Activated CD8-positive, alpha-beta memory T cell treated with anti-CD3 and anti-CD28 coated beads, Interleukin-2, amount 10 ng/mL, durations not matched to agents 7 days and 5 days (primary cell): Measurements from ENCODE around the gene RASA3. TPM values are rescaled to one million over a fixed set of nuclear protein-coding genes. Genes with fewer than 3 reads are reported as not detected.

ENCODE experiments used
- ATAC-seq: fragments of 150-1000 bp; cut with Tn5 transposase; one replicate; pipeline ENCODE4 v1.10.0; 2021; ENCODE audit warnings: moderate library complexity
- CTCF ChIA-PET: fragments of 350-600 bp; sonication (Branson Sonifier 250); formaldehyde crosslinking; loops from one replicate; lab custom pipeline; 2021; ENCODE audit warnings: antibody characterized with exemption; lab: Charles Lee
- DNase-seq: peaks from one replicate; pipeline ENCODE4 v3.0.0-alpha.2; 2020
- H3K27ac Mint-ChIP-seq: one replicate; pipeline ENCODE4 v1.8.0; 2021; ENCODE audit warnings: mild to moderate bottlenecking, mixed read lengths
- H3K27me3 Mint-ChIP-seq: one replicate; pipeline ENCODE4 v1.8.0; 2021; ENCODE audit warnings: mixed read lengths
- H3K36me3 Mint-ChIP-seq: one replicate; pipeline ENCODE4 v1.8.0; 2021; ENCODE audit warnings: mild to moderate bottlenecking, mixed read lengths
- H3K4me1 Mint-ChIP-seq: one replicate; pipeline ENCODE4 v1.8.0; 2021; ENCODE audit warnings: mixed read lengths
- H3K4me3 Mint-ChIP-seq: one replicate; pipeline ENCODE4 v1.8.0; 2021; ENCODE audit warnings: mild to moderate bottlenecking, moderate library complexity, mixed read lengths
- H3K9me3 Mint-ChIP-seq: one replicate; pipeline ENCODE4 v1.8.0; 2022; ENCODE audit warnings: low read depth, mixed read lengths
- total RNA-seq, 2 experiments: library from RNA; stranded (reverse); gene quantifications; one replicate each; pipeline ENCODE4 v1.2.3, GENCODE V29; 2021

RASA3 gene
- total RNA-seq, 2 experiments from 2014 or later, result 16.3 to 49.2 TPM

DNA sequence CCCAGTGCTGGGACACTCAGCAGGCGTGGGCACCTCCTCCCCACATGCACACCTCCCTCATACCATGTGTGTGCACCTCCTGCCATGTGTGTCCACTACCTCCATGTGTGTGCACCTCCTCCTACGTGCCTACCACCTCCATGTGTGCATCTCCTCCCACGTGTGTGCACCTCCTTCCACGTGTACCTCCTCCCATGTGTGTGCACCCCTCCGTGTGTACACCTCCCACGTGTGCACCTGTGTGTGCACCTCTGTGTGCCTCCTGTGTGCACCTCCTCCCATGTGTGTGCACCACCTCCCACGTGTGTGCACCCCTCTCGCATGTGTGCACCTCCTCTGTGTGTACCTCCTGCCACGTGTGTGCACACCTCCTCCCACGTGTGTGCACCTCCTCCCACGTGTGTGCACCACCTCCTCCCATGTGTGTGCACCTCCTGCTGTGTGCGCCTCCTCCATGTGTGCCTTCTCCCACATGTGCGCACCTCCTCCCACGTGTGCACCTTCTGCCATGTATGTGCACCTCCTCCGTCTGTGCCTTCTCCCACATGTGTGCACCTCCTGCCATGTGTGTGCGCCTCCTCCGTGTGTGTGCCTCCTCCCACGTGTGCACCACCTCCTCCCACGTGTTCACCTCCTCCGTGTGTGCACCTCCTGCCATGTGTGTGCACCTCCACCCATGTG is 152.5 kb downstream of the RASA3 start:
- no peaks in the 10 kb centered on the region for H3K9me3 Mint-ChIP-seq
- H3K27ac Mint-ChIP-seq, result no peak overlapping the region
- CTCF ChIA-PET, result no interaction called here
- no peak overlapping the region for H3K4me3 Mint-ChIP-seq
- H3K4me1 Mint-ChIP-seq, result no peaks in the 10 kb centered on the region
- peaks cover 19% of the 10 kb centered on the region for H3K36me3 Mint-ChIP-seq
- peak; percentile 11 for ATAC-seq
- no peaks in the 10 kb centered on the region for H3K27me3 Mint-ChIP-seq
- no peak for DNase-seq

- Mint-ChIP-seq H3K36me3 (peaks cover 17% of the 10 kb centered on the region), H3K9me3 (no peaks in the 10 kb centered on the region), H3K27ac (no peak overlapping the region), H3K4me1 (no peaks in the 10 kb centered on the region), H3K27me3 (no peaks in the 10 kb centered on the region), H3K4me3 (no peak overlapping the region)
- no peak for ATAC-seq
- CTCF ChIA-PET, result no interaction called here
- DNase-seq, result no peak
Observed at GRCh38 chr13:113978741-113979481, 153.5 kb downstream of the RASA3 start.

DNA sequence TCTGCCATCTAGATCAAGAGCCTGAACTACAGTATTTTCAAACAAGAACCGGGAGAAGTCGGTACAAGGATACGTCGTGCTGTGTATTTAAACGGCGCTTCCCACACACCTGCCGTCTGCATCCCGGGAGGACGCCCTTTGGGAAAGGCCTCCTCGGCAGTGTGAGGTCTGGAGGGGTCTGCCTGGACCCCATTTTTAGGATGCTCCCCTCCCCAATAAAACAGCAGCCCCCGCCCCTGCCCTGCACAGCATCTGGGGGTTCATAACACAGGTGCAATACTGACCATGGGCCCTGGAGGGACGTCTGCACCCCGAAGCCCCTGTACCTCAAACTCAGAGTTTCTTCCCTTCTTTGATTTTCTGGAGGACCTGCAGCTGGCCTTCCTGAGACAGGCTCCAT is 154.4 kb downstream of the RASA3 start:
- no peaks in the 10 kb centered on the region for H3K9me3 Mint-ChIP-seq
- H3K27me3 Mint-ChIP-seq, result no peaks in the 10 kb centered on the region
- H3K27ac Mint-ChIP-seq, result no peak overlapping the region
- H3K4me3 Mint-ChIP-seq, result no peak overlapping the region
- peaks cover 17% of the 10 kb centered on the region for H3K36me3 Mint-ChIP-seq
- CTCF ChIA-PET, result no interaction called here
- H3K4me1 Mint-ChIP-seq, result no peaks in the 10 kb centered on the region
- ATAC-seq (no peak), DNase-seq (no peak)

- no peaks in the 10 kb centered on the region for H3K27me3 Mint-ChIP-seq
- DNase-seq, result no peak
- peaks cover 17% of the 10 kb centered on the region for H3K36me3 Mint-ChIP-seq
- CTCF ChIA-PET, result no interaction called here
- ATAC-seq, result no peak
- H3K4me1 Mint-ChIP-seq, result no peaks in the 10 kb centered on the region
- no peak overlapping the region for H3K27ac Mint-ChIP-seq
- H3K9me3 Mint-ChIP-seq, result no peaks in the 10 kb centered on the region
- H3K4me3 Mint-ChIP-seq, result no peak overlapping the region
Observed at GRCh38 chr13:113976711-113977684, 155.4 kb downstream of the RASA3 start.

- ATAC-seq, result no peak
- no peak for DNase-seq
- Mint-ChIP-seq H3K36me3 (peaks cover 8% of the 10 kb centered on the region), H3K9me3 (no peaks in the 10 kb centered on the region), H3K4me1 (no peaks in the 10 kb centered on the region), H3K4me3 (no peak overlapping the region), H3K27ac (no peak overlapping the region), H3K27me3 (no peaks in the 10 kb centered on the region)
- CTCF ChIA-PET, result no interaction called here
Observed at GRCh38 chr13:113975416-113975815, 157.0 kb downstream of the RASA3 start.

GRCh38 chr13:113974304-113975281 is 157.8 kb downstream of the RASA3 start:
- Mint-ChIP-seq H3K9me3 (no peaks in the 10 kb centered on the region), H3K27me3 (no peaks in the 10 kb centered on the region), H3K36me3 (peaks cover 1% of the 10 kb centered on the region), H3K4me3 (no peak overlapping the region), H3K27ac (no peak overlapping the region), H3K4me1 (no peaks in the 10 kb centered on the region)
- CTCF ChIA-PET, result no interaction called here
- no peak for ATAC-seq
- no peak for DNase-seq

- no peaks in the 10 kb centered on the region for H3K4me1 Mint-ChIP-seq
- ATAC-seq (no peak), DNase-seq (no peak)
- no peak within 1 kb of the TSS for H3K27ac Mint-ChIP-seq
- CTCF ChIA-PET, result no interaction called here
- no peaks in the 10 kb centered on the region for H3K27me3 Mint-ChIP-seq
- peaks cover 1% of the 10 kb centered on the region for H3K36me3 Mint-ChIP-seq
- H3K4me3 Mint-ChIP-seq, result no peak within 1 kb of the TSS
- no peaks in the 10 kb centered on the region for H3K9me3 Mint-ChIP-seq
Observed at GRCh38 chr13:113973218-113974164, 158.9 kb downstream of the RASA3 start, which contains the start of gene C13orf46. C13orf46 (minus strand) TSS chr13:113974076; CDS start chr13:113973997, 79 bp downstream.

DNA sequence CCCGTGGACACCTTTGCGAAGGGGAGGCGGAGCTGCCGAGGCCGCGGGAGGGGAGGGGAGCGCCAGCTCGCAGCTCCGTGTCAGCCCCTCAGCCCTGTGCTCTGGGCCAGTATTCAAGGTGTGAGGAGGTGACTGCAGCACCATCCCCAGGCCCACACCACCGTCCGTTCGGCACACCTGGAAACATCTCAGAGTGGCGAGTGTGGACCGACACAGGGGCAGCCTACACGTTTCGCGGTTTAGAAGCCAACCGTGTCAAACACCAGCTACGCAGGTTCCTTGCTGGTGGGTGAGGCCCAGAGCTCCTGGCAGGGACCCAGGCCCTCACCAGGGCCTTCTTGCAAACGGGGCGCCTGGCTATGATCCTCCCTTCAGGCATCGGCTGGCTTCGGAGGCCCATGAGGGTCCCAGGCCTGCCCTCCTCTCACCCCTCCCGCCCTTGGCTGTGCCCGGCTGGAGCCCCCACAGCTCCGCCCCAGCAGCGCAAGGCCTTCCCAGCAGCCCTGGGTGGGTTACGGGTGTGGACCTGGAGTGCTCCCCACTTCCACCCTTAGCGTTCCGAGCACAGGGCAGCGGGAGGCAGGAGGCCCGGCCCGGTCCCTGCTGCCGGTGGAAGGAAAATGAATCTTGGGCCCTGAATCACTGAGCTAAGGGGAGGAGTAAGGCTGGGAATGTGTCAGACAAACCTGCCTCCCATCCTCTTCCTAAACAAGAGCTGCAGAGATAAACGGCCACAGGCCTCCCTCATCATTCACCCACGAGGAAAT is 159.8 kb downstream of the RASA3 start:
- ATAC-seq (no peak), DNase-seq (no peak)
- Mint-ChIP-seq H3K4me1 (no peaks in the 10 kb centered on the region), H3K27ac (no peak overlapping the region), H3K9me3 (no peaks in the 10 kb centered on the region), H3K4me3 (no peak overlapping the region), H3K27me3 (no peaks in the 10 kb centered on the region), H3K36me3 (peaks cover 1% of the 10 kb centered on the region)
- CTCF ChIA-PET, result no interaction called here

GRCh38 chr13:113971471-113972231 is 160.8 kb downstream of the RASA3 start:
- peaks cover 1% of the 10 kb centered on the region for H3K36me3 Mint-ChIP-seq
- H3K27ac Mint-ChIP-seq, result no peak overlapping the region
- ATAC-seq (no peak), DNase-seq (no peak)
- H3K9me3 Mint-ChIP-seq, result no peaks in the 10 kb centered on the region
- CTCF ChIA-PET, result no interaction called here
- no peaks in the 10 kb centered on the region for H3K27me3 Mint-ChIP-seq
- no peaks in the 10 kb centered on the region for H3K4me1 Mint-ChIP-seq
- no peak overlapping the region for H3K4me3 Mint-ChIP-seq

DNA sequence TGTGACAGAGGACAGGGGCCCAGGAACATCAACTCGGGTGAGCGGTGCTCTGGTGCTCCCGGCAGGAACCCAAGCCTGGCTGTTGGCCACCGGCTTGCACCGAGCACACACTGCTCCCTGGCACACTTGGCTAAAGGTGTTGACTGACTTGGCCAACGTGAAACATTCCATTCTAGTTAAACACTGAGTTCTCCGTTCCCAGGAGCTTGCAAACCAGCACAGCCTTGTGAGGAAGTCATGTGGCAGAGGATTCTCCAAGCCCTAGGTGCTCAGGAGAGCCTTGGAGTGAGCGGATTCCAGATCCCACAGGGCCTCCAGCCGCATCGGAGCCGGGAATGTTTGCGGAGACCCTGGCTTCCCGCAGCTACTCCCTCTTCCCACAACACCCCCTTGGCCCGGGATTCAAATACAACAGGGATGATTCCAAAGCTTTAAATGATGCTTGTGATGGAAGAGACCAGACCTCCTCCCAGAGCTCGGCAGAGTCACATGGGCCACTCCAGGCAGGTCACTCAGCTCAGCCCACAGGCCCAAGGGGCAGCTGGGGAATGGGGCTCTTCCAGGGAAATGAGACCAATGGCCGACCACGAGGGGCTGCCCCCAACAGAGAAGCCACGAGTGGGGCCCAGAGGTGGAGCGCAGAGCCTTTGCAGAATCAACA is 161.5 kb downstream of the RASA3 start:
- CTCF ChIA-PET, result no interaction called here
- no peaks in the 10 kb centered on the region for H3K27me3 Mint-ChIP-seq
- ATAC-seq (no peak), DNase-seq (no peak)
- no peaks in the 10 kb centered on the region for H3K4me1 Mint-ChIP-seq
- no peak overlapping the region for H3K27ac Mint-ChIP-seq
- no peaks in the 10 kb centered on the region for H3K9me3 Mint-ChIP-seq
- no peak overlapping the region for H3K4me3 Mint-ChIP-seq
- H3K36me3 Mint-ChIP-seq, result no peaks in the 10 kb centered on the region
